Neural crest cell (in vitro differentiated cells): ENCODE data around the gene CSF1R. TPM values are rescaled to one million over a fixed set of nuclear protein-coding genes. Genes with fewer than 3 reads are reported as not detected.

Experiments used
- DNase-seq: peaks from one replicate; pipeline ENCODE4 v3.0.0; 2021; ENCODE audit warnings: low read depth, mixed read lengths, low spot score
- H3K27ac Mint-ChIP-seq: one replicate; pipeline ENCODE4 v1.8.0; 2021; ENCODE audit warnings: mild to moderate bottlenecking, mixed read lengths; ENCODE audit not compliant: unreplicated experiment
- H3K27me3 Mint-ChIP-seq: 2 replicates; pipeline ENCODE4 v1.8.0; 2021; ENCODE audit warnings: low read depth, mild to moderate bottlenecking, mixed read lengths
- H3K36me3 Mint-ChIP-seq: 2 replicates; pipeline ENCODE4 v1.8.0; 2021; ENCODE audit warnings: low read depth, mild to moderate bottlenecking, mixed read lengths
- H3K4me1 Mint-ChIP-seq: 2 replicates; pipeline ENCODE4 v1.8.0; 2021; ENCODE audit warnings: mixed read lengths
- H3K4me3 Mint-ChIP-seq: one replicate; pipeline ENCODE4 v1.8.0; 2021; ENCODE audit warnings: mild to moderate bottlenecking, mixed read lengths
- H3K9me3 Mint-ChIP-seq: 2 replicates; pipeline ENCODE4 v1.8.0; 2021; ENCODE audit warnings: mixed read lengths
- CTCF ChIP-seq: fragments of 200-600 bp; sonication (generic); conservative IDR thresholded peaks from 2 replicates; pipeline ENCODE4 v1.5.0; 2021; ENCODE audit warnings: antibody characterized with exemption, mild to moderate bottlenecking
- total RNA-seq: library from RNA; stranded (reverse); gene quantifications from 2 replicates; pipeline ENCODE4 v1.2.1, GENCODE V29; 2021

The CSF1R gene
- total RNA-seq, 1 donor from 2014 or later = not detected

DNA sequence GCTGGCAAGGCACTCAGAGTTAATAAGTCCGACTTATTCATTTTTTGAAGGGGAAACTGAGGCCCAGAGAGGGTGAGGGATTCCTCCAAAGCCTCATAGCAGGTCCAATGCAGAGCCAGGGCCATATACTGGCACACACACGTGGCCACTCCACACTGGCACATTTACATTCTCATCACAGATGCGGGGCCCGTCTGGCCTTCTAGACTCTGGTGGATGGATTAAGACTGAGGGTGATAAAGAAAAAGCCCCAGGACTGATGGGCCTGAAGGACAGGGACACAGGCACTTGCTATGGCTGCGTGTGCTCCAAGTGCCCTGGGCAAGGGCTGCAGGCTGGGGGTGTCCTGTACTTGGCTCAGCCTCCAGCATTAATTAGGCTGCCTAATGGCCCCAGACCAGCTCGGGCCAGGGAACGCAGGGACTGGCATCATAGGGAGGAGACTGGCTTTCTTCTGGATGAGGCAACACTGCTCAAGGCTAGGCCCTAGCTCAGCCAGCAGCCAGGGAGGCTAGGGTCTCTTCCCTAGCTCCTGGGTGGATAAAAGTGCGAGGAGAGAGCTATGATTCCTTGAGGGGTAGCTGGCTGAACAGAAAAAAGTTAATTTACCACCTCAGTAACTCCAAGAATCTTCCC lies 28.5 kb upstream of the CSF1R start:
- H3K27ac Mint-ChIP-seq = no peak overlapping the region
- no peaks in the 10 kb centered on the region for H3K36me3 Mint-ChIP-seq
- H3K4me3 Mint-ChIP-seq = no peak overlapping the region
- no peaks in the 10 kb centered on the region for H3K9me3 Mint-ChIP-seq
- peaks cover 17% of the 10 kb centered on the region for H3K4me1 Mint-ChIP-seq
- TF ChIP-seq CTCF = no peak
- H3K27me3 Mint-ChIP-seq = no peaks in the 10 kb centered on the region
- DNase-seq = no peak

DNA sequence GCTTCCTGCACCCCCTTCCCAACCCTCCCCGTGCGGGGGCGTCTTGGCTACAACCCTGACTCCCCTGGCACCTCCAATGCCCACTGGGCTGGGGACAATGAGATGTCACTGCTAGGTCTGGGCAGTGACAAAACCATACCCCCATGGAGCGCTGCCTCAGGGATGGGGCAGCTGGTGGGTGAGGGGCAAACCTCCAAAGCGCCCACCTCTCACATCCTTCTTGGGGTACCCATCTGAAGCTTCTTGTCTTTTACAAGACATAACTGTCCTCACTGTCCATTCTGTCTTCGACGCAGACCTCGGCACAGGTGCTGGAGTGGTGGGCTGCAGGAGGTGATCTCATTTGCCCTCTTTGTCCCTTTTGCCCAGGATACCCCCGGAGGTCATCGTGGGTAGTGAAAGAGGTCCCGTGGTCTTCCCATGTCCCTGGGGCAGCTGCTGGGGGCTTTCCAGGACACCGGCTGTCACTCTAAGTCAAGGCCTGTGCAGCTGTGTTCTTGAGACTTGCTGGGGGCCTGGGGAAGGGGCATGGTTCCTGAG lies 27.8 kb upstream of the CSF1R start:
- Mint-ChIP-seq H3K4me1 (peaks cover 17% of the 10 kb centered on the region), H3K4me3 (no peak overlapping the region), H3K27me3 (no peaks in the 10 kb centered on the region), H3K36me3 (no peaks in the 10 kb centered on the region), H3K9me3 (no peaks in the 10 kb centered on the region), H3K27ac (no peak overlapping the region)
- DNase-seq = no peak
- no peak for TF ChIP-seq CTCF

GRCh38 chr5:150113047-150113744 lies 26.8 kb upstream of the CSF1R start:
- Mint-ChIP-seq H3K9me3 (no peaks in the 10 kb centered on the region), H3K4me1 (peaks cover 19% of the 10 kb centered on the region), H3K4me3 (no peak overlapping the region), H3K27me3 (peaks cover under 1% of the 10 kb centered on the region), H3K36me3 (no peaks in the 10 kb centered on the region), H3K27ac (no peak overlapping the region)
- no peak for TF ChIP-seq CTCF
- DNase-seq = no peak

DNA sequence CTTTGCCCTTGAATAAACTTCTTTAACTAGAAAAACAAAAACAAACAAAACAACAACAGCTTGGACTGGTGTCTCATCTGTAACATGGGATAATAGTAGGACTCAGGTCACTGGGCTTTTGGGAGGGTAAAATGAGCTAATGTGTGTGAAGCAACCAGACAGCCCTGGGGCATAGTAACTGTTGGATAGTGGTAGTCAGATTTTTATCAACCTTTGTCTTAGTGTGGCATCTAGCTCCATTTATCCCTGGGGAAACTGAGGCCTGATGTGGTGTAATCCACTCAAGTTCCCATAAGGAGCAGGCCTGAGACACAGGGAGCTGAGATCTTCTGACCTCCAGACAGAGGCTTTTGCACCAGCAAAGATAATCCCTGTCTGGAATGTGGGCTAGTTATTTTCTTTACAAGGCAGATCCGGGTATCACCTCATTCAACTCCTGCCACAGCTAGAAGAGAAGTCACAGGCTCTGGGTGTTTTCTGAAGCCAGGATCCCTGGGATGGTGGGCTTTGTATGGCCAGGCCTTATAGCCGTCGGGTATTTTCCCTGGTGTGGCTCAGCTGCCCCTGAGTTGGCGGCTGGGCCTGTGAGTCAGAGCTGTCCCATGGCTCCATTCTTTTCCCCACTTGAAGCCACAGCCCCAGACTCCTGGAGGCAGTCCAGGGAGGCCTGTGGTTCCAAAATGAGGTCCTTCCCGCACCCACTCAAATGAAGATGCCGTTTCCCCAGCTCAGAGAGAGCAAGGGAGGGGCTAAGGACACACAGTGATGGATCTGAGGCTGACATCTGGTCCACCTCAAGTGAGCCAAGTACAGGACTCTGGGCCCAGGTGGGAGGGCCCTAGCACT lies 26.1 kb upstream of the CSF1R start:
- Mint-ChIP-seq H3K4me3 (no peak overlapping the region), H3K9me3 (no peaks in the 10 kb centered on the region), H3K27ac (no peak overlapping the region)

More for the DNA sequence above, 26.1 kb upstream of the CSF1R start:
- Mint-ChIP-seq H3K4me1 (peaks cover 25% of the 10 kb centered on the region), H3K36me3 (no peaks in the 10 kb centered on the region), H3K27me3 (peaks cover 2% of the 10 kb centered on the region)
- DNase-seq = no peak
- TF ChIP-seq CTCF = no peak
